NCI-H1048 (cell line): ENCODE measurements around the gene ME3.

Experiments
- DNase-seq: peaks from one replicate; lab custom pipeline; 2025; lab: John Stamatoyannopoulos, UW

Gene ME3

DNA sequence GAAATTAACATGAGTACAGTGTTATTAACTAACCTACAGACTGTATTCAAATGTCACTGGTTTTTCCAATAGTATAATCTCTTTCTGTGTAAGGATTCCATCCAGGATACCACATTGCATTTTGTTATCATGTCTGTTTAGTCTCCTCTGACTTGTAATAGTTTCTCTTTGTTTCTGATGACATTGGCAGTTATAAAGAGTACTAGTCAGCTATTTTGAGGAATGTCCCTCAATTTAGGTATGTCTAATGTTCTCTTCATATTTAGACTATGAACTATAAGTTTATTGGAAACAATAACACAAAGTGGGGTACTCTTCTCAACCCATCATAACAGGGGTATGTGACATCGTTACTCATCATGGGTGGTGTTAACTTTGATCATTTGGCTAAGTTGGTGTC lies 20.3 kb upstream of the ME3 start:
- DNase-seq = no peak

GRCh38 chr11:86692317-86692716 lies 19.9 kb upstream of the ME3 start:
- no peak for DNase-seq

- DNase-seq = no peak
These were observed 16.2 kb upstream of the ME3 start for GRCh38 chr11:86688398-86689179.

- DNase-seq = no peak
These were observed 14.9 kb upstream of the ME3 start for GRCh38 chr11:86687185-86687778.

DNA sequence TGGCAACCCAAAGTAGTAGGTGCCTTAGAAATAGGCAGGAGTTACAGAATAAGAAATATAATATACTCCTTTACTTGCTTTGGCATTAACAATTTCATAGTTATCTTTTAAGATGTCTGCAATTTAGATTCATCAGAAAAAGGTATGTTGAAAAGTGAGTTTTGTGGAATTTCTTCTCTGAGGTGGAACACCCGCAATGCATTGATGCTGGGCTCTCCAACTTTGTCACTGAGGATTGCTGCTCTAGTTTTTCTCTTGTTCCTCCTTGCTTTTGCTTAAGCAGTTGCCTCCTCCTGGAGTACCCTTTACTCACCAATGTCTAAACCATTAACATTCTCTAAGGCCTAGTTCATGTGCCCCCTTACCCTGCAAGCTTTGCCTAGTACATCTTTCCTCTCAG lies 14.1 kb upstream of the ME3 start:
- no peak for DNase-seq

- no peak for DNase-seq
These were observed 9.0 kb upstream of the ME3 start for GRCh38 chr11:86681483-86681756.

- no peak for DNase-seq
These were observed 8.5 kb upstream of the ME3 start for GRCh38 chr11:86680716-86681482.

DNA sequence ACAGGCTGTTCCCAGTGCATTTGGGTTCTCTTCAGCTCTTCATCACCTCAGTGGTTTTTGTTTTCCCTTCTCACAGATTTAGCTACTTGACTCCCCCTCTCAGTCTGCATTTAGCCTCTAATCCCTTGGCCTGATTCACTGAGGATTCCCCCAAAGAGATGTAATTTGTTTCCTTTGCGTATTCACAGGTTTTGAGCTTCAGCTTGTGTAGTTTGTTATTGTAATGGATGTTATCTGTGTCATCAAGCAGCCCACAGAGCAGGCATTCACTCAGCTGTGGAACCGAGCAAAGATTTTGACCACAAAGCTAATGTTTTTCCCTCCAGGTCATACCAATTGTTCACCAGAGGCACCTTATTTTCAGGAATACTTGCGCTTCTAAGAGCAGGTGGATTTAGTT lies 6.4 kb upstream of the ME3 start:
- DNase-seq = no peak

DNA sequence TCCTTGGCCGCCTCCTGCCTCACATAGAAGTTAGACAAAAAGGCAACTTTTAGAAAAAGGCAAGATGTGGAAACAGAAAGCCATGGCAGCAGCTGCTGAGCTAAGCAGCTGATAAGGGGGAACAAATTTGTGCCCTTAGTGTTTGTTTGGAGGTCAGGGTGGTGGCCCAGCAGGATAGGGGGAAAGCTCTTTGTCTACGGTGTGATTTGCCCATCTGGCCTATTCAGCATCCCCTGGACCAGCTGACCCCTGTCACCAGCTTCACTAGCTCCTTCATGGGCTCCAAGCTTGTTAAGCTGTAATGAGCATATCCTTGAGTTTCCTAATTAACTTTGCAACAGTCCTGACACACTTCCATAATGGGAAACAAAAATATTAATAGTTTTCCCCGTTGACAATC lies 5.9 kb upstream of the ME3 start:
- no peak for DNase-seq

- DNase-seq = no peak
These were observed 4.2 kb upstream of the ME3 start for GRCh38 chr11:86676533-86677154.

- DNase-seq = no peak
These were observed 3.6 kb upstream of the ME3 start for GRCh38 chr11:86676010-86676409.

DNA sequence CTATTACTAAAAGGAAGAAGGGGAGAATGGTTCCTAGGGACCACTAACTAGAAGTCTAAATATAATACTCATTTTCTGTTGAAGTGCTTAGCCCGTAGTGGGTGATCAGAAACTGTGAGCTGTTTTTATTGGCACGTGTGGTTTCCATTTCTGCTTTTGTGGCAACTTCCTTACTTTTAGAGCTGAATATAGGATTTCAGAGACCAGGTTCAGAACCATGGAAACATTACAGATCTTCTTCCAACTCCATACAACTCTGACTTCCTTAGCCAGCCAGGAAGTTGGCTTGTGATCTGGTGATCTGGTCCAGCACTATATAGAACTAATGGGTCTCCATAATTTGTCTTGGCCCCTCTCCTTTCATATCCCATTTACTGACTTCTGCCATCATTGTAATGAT lies 2.6 kb upstream of the ME3 start:
- DNase-seq = no peak

- no peak for DNase-seq
These were observed 1.7 kb upstream of the ME3 start for GRCh38 chr11:86673872-86674750.

DNA sequence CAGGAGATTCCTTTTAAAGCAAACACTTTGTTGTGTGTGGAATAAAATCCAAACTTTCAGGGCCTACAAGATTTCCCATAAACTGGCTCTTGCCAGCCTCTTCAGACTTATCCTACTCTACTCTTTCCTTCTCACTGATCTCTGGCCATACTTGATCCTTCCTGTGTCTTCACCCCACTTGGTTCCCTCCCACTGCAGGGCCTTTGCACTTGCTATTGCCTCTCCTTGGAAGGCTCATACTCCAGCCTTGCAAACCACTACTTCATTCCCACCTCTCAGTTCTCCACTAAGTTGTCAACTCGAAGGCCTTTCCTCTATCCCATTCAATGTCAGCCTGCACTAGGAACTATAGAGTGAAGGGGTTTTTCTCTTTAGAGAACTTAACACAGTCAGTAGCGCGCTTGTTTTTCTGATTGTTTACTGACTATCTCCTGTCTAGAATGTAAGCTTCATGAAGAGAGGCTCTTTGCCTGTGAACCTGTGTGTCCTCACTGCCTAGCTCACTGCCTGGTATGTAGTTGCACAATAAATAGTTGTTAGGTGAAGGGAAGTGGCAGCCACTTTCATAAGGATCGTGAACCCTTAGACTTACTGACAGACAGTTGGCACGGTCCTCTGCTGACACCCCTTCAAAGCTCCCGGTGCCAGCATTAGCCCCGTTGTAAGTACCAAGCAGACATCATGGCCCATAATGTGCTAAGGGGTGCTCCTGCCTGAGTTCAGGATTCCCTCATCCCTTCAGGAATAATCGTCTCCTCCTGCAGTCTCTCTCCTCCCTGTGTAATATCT lies 833 bp upstream of the ME3 start:
- no peak for DNase-seq

- no peak for DNase-seq
These were observed 847 bp downstream of the ME3 start for GRCh38 chr11:86671531-86672006.

- no peak for DNase-seq
These were observed 1.5 kb downstream of the ME3 start for GRCh38 chr11:86670911-86671310.

- no peak for DNase-seq
These were observed 2.2 kb downstream of the ME3 start for GRCh38 chr11:86670181-86670580.

- no peak for DNase-seq
These were observed 3.0 kb downstream of the ME3 start for GRCh38 chr11:86669424-86669823.

GRCh38 chr11:86668929-86669328 lies 3.5 kb downstream of the ME3 start:
- DNase-seq = no peak

DNA sequence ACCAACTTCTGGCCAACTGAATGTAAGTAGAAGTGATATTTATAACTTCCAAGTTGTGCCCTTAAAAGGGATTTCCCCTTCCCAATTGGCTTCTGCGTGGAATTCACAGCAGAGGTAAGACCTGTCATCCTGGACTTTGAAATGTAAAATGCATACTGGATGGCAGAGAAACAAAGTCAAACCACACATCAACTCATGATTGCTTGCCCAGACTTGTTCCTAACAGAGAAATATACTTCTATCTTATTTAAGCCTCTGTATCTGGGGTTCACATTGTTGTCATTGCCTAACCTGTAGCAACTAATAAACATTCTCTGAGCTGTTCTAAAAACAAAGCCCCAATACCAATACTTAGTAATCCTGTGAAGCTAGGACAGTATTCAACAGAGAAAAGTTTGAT lies 6.2 kb downstream of the ME3 start:
- DNase-seq = no peak

GRCh38 chr11:86664930-86665329 lies 7.5 kb downstream of the ME3 start:
- DNase-seq = no peak
